A673 (cell line): Measurements from ENCODE around the gene STX18.

ENCODE experiments used
- EZH2 ChIP-seq: fragments of 200-600 bp; sonication (generic); IDR thresholded peaks from 2 replicates; pipeline ENCODE4 v1.6.1; 2017; ENCODE audit warnings: borderline replicate concordance, low read depth, mild to moderate bottlenecking, mixed read lengths, antibody characterized with exemption, low read length; ENCODE audit not compliant: poor library complexity, severe bottlenecking
- TF ChIP-seq, protein P1 (sequence below): fragments of 300-800, 200-600 bp; sonication (generic); conservative IDR thresholded peaks from 2 replicates; pipeline ENCODE4 v1.5.1; 2017; ENCODE audit warnings: low read depth, mild to moderate bottlenecking, antibody characterized with exemption, low read length, moderate library complexity, mixed read lengths

DNA sequence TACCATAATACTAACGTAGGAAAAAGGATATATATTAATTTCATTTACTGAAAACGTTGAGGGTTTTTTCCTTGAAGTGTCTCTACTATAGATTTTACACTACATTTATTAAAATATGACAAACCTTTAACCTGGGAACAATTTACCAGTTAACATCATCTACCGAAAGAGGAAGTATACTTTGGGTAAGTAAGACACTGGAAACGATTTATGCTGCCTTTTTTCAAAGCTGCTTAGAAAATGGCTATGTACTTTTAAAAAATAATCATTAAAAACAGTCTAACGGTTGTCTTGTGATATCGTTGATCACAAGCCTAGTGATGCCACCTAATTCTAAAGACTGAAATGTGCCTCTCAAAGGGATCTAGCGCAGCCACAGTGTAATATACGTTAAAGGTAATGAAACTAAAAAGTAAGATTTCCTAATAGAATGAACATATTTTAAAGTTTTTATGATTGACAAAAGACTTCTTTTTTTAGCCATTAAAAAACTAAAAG lies 50.4 kb downstream of the STX18 start:
- TF ChIP-seq, protein P1, sequence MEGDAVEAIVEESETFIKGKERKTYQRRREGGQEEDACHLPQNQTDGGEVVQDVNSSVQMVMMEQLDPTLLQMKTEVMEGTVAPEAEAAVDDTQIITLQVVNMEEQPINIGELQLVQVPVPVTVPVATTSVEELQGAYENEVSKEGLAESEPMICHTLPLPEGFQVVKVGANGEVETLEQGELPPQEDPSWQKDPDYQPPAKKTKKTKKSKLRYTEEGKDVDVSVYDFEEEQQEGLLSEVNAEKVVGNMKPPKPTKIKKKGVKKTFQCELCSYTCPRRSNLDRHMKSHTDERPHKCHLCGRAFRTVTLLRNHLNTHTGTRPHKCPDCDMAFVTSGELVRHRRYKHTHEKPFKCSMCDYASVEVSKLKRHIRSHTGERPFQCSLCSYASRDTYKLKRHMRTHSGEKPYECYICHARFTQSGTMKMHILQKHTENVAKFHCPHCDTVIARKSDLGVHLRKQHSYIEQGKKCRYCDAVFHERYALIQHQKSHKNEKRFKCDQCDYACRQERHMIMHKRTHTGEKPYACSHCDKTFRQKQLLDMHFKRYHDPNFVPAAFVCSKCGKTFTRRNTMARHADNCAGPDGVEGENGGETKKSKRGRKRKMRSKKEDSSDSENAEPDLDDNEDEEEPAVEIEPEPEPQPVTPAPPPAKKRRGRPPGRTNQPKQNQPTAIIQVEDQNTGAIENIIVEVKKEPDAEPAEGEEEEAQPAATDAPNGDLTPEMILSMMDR: no peak
- no peak for TF ChIP-seq EZH2
